K562 (cell line): ENCODE data around the gene COL8A2. TPM values are rescaled to one million over a fixed set of nuclear protein-coding genes. Genes with fewer than 3 reads are reported as not detected.

Experiments
- CBX2 ChIP-seq: fragments of 200-600 bp; sonication (generic); IDR thresholded peaks from one replicate; pipeline ENCODE4 v1.6.1; 2012; ENCODE audit warnings: mild to moderate bottlenecking, low read length, inconsistent platforms; ENCODE audit not compliant: insufficient read depth, poor library complexity, severe bottlenecking
- EHMT2 ChIP-seq: fragments of 450-650 bp; IDR thresholded peaks from 2 replicates; pipeline ENCODE4 v1.6.1; 2018; ENCODE audit warnings: antibody characterized with exemption
- ELF1 ChIP-seq: fragments of 200-800 bp; sonication (Bioruptor generic); IDR thresholded peaks from 2 replicates; pipeline ENCODE4 v1.6.1; 2016; ENCODE audit warnings: missing genetic modification characterization, missing compliant biosample characterization
- HDGF ChIP-seq: fragments of 450-650 bp; IDR thresholded peaks from 2 replicates; pipeline ENCODE4 v1.6.1; 2016
- LCOR ChIP-seq: sonication (generic); formaldehyde crosslinking; IDR thresholded peaks from 2 replicates; pipeline ENCODE4 v1.8.0; 2022; ENCODE audit warnings: mild to moderate bottlenecking, missing genetic modification reagents
- RBM15 ChIP-seq: fragments of 200-400 bp; formaldehyde crosslinking; IDR thresholded peaks from 2 replicates; pipeline ENCODE4 v1.6.1; 2018; ENCODE audit warnings: mild to moderate bottlenecking, low read length, moderate library complexity; ENCODE audit not compliant: insufficient read depth
- TAF1 ChIP-seq: IDR thresholded peaks from 2 replicates; pipeline ENCODE4 v1.6.1; 2011; ENCODE audit warnings: mild to moderate bottlenecking, low read length, moderate library complexity; ENCODE audit not compliant: insufficient read depth, control insufficient read depth, severe bottlenecking; ENCODE audit errors: extremely low read depth
- TAF9B ChIP-seq: fragments of 450-650 bp; IDR thresholded peaks from 2 replicates; pipeline ENCODE4 v1.6.1; 2018; ENCODE audit warnings: mild to moderate bottlenecking; ENCODE audit not compliant: partially characterized antibody
- ZC3H11A ChIP-seq: IDR thresholded peaks from 2 replicates; pipeline ENCODE4 v1.6.1; 2012; ENCODE audit warnings: low read depth, low read length, improper control_type of control experiment
- ZNF584 ChIP-seq: fragments of 200-800 bp; sonication (Bioruptor generic); IDR thresholded peaks from 2 replicates; pipeline ENCODE4 v1.6.1; 2016; ENCODE audit warnings: low read depth, mild to moderate bottlenecking, missing genetic modification characterization, missing compliant biosample characterization
- polyA plus RNA-seq, 8 experiments: library from polyadenylated mRNA; depleted of rRNA in 4 of 8; stranded (reverse) in 5 of 8; unstranded in 3 of 8; fragments of >200 nt; fragmentation: Nextera tagmentation in 2 of 8; fragmentation: Illumina TruSeq in 1 of 8; extraction: Ambion mirVana in 2 of 8; extraction: Trizol in 1 of 8; gene quantifications; 2 replicates each; pipeline versions ENCODE4 v1.2.1 to v1.2.3, GENCODE V29; 2011 to 2014; ENCODE audit warnings: inconsistent platforms in 1 of 8, missing spikeins in 1 of 8
- total RNA-seq, 7 experiments: library from RNA; depleted of rRNA in 6 of 7; stranded (reverse); fragments of >200 nt in 6 of 7; fragmentation: Illumina TruSeq in 2 of 7; extraction: Trizol in 2 of 7; gene quantifications; 2 replicates each; pipeline versions ENCODE4 v1.2.1 to v1.2.3, GENCODE V29; 2011 to 2021; ENCODE audit warnings: low replicate concordance in 1 of 7
- TF ChIP-seq, protein P1 (sequence below), 2 experiments: IDR thresholded peaks; 2 replicates each; pipeline ENCODE4 v1.6.1; 2011; ENCODE audit warnings: borderline replicate concordance in 1 of 2, control low read depth in 1 of 2, low read depth in 1 of 2, low read length in 1 of 2, mild to moderate bottlenecking in 1 of 2, mixed read lengths in 1 of 2, moderate library complexity in 1 of 2; ENCODE audit not compliant: insufficient read depth in 1 of 2, insufficient read length in 1 of 2, poor library complexity in 1 of 2, severe bottlenecking in 1 of 2; ENCODE audit errors: extremely low read depth in 1 of 2
- TF ChIP-seq, protein P2 (sequence below): sonication (generic); formaldehyde crosslinking; IDR thresholded peaks from 2 replicates; pipeline ENCODE4 v1.8.1; 2022; ENCODE audit warnings: missing genetic modification reagents
- TF ChIP-seq, protein P3 (sequence below): fragments of 250-450 bp; sonication (Bioruptor Pico); IDR thresholded peaks from 2 replicates; pipeline ENCODE4 v1.8.0; 2021; ENCODE audit warnings: moderate library complexity, mild to moderate bottlenecking, inconsistent platforms
- TF ChIP-seq, protein P4 (sequence below): sonication (generic); formaldehyde crosslinking; IDR thresholded peaks from 2 replicates; pipeline ENCODE4 v1.8.0; 2022; ENCODE audit warnings: mild to moderate bottlenecking, missing genetic modification reagents
- TF ChIP-seq, protein P5 (sequence below): fragments of 250-450 bp; sonication (Bioruptor Pico); IDR thresholded peaks from 2 replicates; pipeline ENCODE4 v1.8.0; 2022; ENCODE audit warnings: moderate library complexity, mild to moderate bottlenecking, inconsistent platforms
- TF ChIP-seq, protein P6 (sequence below): fragments of 250-450 bp; sonication (Bioruptor Pico); IDR thresholded peaks from 2 replicates; pipeline ENCODE4 v1.4.0; 2020

Gene COL8A2
- total and polyA plus RNA-seq, 9 of the 15 experiments (the other 6 are each of a cell fraction or from before 2014, with no cell fraction given) = 0.03 to 0.14 (median 0.04) TPM; not detected in 5

DNA sequence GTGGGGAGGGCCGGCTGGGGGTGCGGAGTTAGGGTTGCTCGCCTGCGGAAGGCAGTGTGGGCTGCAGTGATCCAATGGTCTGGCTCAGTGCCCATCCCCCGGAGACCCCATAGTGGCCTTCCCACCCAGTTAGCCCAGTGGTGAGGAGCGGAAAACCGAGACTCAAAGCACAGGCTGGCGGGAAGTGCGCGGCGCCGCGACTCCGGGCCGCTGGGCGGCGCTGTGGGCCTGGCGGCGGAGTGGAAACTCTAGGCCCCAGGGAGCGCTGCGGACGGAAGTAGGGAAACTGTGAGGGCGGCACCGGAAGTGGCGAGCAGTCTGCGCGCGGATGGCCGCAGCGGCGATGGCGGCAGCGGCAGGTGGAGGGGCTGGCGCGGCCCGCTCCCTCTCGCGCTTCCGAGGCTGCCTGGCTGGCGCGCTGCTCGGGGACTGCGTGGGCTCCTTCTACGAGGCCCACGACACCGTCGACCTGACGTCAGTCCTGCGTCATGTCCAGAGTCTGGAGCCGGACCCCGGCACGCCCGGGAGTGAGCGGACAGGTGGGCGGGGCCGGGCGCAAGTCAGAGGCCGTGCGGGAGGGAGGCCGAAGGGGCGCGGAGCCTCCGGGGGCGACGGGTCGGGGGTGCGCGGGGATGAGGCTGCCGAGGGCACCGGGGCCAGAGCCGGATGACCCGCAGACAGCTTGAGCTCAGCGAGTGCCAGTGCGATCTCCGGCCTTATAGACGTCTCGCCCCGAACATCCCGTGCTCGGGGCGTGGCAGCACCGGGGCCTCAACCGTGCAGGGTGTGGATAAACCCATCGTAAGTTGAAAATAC, 36.2 kb downstream of the COL8A2 start, which contains the start of gene ADPRS (continued):
- TF ChIP-seq, protein P1, sequence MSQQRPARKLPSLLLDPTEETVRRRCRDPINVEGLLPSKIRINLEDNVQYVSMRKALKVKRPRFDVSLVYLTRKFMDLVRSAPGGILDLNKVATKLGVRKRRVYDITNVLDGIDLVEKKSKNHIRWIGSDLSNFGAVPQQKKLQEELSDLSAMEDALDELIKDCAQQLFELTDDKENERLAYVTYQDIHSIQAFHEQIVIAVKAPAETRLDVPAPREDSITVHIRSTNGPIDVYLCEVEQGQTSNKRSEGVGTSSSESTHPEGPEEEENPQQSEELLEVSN (IDR thresholded peaks at IDR 0.05; ENCODE audit: borderline replicate concordance in 1 of 2, extremely low read depth in 1 of 2, insufficient read depth in 1 of 2, insufficient read length in 1 of 2, low read depth in 1 of 2, low read length in 1 of 2, poor library complexity in 1 of 2, severe bottlenecking in 1 of 2) = peak; percentile 87 to 90
- TF ChIP-seq, protein P2, sequence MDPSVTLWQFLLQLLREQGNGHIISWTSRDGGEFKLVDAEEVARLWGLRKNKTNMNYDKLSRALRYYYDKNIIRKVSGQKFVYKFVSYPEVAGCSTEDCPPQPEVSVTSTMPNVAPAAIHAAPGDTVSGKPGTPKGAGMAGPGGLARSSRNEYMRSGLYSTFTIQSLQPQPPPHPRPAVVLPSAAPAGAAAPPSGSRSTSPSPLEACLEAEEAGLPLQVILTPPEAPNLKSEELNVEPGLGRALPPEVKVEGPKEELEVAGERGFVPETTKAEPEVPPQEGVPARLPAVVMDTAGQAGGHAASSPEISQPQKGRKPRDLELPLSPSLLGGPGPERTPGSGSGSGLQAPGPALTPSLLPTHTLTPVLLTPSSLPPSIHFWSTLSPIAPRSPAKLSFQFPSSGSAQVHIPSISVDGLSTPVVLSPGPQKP (CRISPR knock-in tag) = 0 out of 2 replicates have a peak, but pooled peaks have one; percentile 87
- TF ChIP-seq, protein P3, sequence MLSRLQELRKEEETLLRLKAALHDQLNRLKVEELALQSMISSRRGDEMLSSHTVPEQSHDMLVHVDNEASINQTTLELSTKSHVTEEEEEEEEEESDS (CRISPR knock-in tag) = no peak
- TF ChIP-seq, protein P4, sequence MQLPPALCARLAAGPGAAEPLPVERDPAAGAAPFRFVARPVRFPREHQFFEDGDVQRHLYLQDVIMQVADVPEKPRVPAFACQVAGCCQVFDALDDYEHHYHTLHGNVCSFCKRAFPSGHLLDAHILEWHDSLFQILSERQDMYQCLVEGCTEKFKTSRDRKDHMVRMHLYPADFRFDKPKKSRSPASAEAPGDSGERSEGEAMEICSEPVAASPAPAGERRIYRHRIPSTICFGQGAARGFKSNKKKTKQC (CRISPR knock-in tag) = peak; percentile 94
- TF ChIP-seq ZC3H11A = 0 out of 2 replicates have a peak, but pooled peaks have one; percentile 46
- TF ChIP-seq TAF9B = no peak
- TF ChIP-seq RBM15 = no peak
- TF ChIP-seq ELF1 (tag) = peak; percentile 97
- TF ChIP-seq, protein P5, sequence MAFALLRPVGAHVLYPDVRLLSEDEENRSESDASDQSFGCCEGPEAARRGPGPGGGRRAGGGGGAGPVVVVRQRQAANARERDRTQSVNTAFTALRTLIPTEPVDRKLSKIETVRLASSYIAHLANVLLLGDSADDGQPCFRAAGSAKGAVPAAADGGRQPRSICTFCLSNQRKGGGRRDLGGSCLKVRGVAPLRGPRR (CRISPR knock-in tag) = 0 out of 2 replicates have a peak, but pooled peaks have one; percentile 9
- TF ChIP-seq LCOR (CRISPR knock-in tag) = peak; percentile 92; the same call in 1 of the 2 replicates
- TF ChIP-seq, protein P6, sequence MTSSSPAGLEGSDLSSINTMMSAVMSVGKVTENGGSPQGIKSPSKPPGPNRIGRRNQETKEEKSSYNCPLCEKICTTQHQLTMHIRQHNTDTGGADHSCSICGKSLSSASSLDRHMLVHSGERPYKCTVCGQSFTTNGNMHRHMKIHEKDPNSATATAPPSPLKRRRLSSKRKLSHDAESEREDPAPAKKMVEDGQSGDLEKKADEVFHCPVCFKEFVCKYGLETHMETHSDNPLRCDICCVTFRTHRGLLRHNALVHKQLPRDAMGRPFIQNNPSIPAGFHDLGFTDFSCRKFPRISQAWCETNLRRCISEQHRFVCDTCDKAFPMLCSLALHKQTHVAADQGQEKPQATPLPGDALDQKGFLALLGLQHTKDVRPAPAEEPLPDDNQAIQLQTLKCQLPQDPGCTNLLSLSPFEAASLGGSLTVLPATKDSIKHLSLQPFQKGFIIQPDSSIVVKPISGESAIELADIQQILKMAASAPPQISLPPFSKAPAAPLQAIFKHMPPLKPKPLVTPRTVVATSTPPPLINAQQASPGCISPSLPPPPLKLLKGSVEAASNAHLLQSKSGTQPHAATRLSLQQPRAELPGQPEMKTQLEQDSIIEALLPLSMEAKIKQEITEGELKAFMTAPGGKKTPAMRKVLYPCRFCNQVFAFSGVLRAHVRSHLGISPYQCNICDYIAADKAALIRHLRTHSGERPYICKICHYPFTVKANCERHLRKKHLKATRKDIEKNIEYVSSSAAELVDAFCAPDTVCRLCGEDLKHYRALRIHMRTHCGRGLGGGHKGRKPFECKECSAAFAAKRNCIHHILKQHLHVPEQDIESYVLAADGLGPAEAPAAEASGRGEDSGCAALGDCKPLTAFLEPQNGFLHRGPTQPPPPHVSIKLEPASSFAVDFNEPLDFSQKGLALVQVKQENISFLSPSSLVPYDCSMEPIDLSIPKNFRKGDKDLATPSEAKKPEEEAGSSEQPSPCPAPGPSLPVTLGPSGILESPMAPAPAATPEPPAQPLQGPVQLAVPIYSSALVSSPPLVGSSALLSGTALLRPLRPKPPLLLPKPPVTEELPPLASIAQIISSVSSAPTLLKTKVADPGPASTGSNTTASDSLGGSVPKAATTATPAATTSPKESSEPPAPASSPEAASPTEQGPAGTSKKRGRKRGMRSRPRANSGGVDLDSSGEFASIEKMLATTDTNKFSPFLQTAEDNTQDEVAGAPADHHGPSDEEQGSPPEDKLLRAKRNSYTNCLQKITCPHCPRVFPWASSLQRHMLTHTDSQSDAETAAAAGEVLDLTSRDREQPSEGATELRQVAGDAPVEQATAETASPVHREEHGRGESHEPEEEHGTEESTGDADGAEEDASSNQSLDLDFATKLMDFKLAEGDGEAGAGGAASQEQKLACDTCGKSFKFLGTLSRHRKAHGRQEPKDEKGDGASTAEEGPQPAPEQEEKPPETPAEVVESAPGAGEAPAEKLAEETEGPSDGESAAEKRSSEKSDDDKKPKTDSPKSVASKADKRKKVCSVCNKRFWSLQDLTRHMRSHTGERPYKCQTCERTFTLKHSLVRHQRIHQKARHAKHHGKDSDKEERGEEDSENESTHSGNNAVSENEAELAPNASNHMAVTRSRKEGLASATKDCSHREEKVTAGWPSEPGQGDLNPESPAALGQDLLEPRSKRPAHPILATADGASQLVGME (CRISPR knock-in tag) = no peak; the same call in 1 of the 2 replicates
- no peak for TF ChIP-seq HDGF
- 0 out of 2 replicates have a peak, but pooled peaks have one; percentile 46 for TF ChIP-seq EHMT2
- TF ChIP-seq ZNF584 (CRISPR knock-in tag) = no peak
- TF ChIP-seq TAF1 = peak; percentile 96
- no peak for TF ChIP-seq CBX2
